ENCODE results near the gene TMEM132E.

- no peak for TF ChIP-seq CTCF (IDR thresholded peaks at IDR 0.05)
- TF ChIP-seq POLR2A (IDR thresholded peaks at IDR 0.05) = no peak
Measured at GRCh38 chr17:34571428-34572130, 7.8 kb upstream of the TMEM132E start.

Measured in adrenal gland (tissue), 5 donors.